Adrenal gland (tissue), 12 donors: ENCODE measurements around the gene IQCE. TPM values are rescaled to one million over a fixed set of nuclear protein-coding genes. Genes with fewer than 3 reads are reported as not detected.
A peak's percentile ranks its signal among the peaks of the same experiment; 100 is the strongest.

Experiments
- DNase-seq, 7 donors: peaks; one replicate each; pipeline ENCODE4 v3.0.0-alpha.2; 2019 to 2020
- H3K27ac ChIP-seq, 5 donors: fragments of 200-600 bp; sonication (generic) in 4 of 5; 1 replicate in 3 of 5; 2 replicates in 2 of 5; pipeline versions ENCODE4 v1.5.1 to v1.8.0; 2016 to 2020; ENCODE audit warnings: mild to moderate bottlenecking in 1 of 5
- H3K27me3 ChIP-seq: fragments of 200-600 bp; 2 replicates; pipeline ENCODE4 v1.8.0; 2021
- H3K36me3 ChIP-seq, 2 donors: fragments of 200-600 bp; replicated peaks in 1 of 2; 1 replicate in 1 of 2; 2 replicates in 1 of 2; pipeline versions ENCODE4 v1.5.1 to v1.8.0; 2018 to 2022
- H3K4me1 ChIP-seq, 2 donors: fragments of 200-600 bp; replicated peaks in 1 of 2; 1 replicate in 1 of 2; 2 replicates in 1 of 2; pipeline versions ENCODE4 v1.5.1 to v1.8.0; 2018 to 2021
- H3K4me3 ChIP-seq, 4 donors: fragments of 200-600 bp; sonication (generic) in 3 of 4; one replicate each; pipeline ENCODE4 v1.5.1; 2016 to 2018
- H3K9me3 ChIP-seq, 3 donors: fragments of 200-600 bp; sonication (generic) in 1 of 3; replicated peaks in 1 of 3; 1 replicate in 2 of 3; 2 replicates in 1 of 3; pipeline versions ENCODE4 v1.5.1 to v1.8.0; 2016 to 2021
- CTCF ChIP-seq, 6 experiments: fragments of 450-650 bp in 4 of 6; fragments of 200-600 bp in 2 of 6; sonication (generic) in 1 of 6; IDR thresholded peaks; 1 replicate in 5 of 6; 2 replicates in 1 of 6; pipeline versions ENCODE4 v1.5.1 to v1.8.0; 2016 to 2021; ENCODE audit warnings: antibody characterized with exemption in 6 of 6, mild to moderate bottlenecking in 2 of 6, moderate library complexity in 1 of 6
- POLR2A ChIP-seq, 2 donors: fragments of 450-650 bp; IDR thresholded peaks; one replicate each; pipeline ENCODE4 v1.6.1; 2017; ENCODE audit warnings: antibody characterized with exemption in 2 of 2, mild to moderate bottlenecking in 2 of 2, moderate library complexity in 1 of 2
- WGBS, 4 donors: extraction: QIAGEN DNeasy Blood & Tissue Kit in 2 of 4; methylation state at CpG; one replicate each; pipeline versions ENCODE4 v1.1.5 to v1.1.7; 2013 to 2017; 5-methylcytosine and 5-hydroxymethylcytosine counted together
- intact Hi-C, 2 donors: fragments of 100-400 bp; cut with DNase I; formaldehyde crosslinking; loops; one replicate each; pipeline versions ENCODE4 v1.14.1 to v1.15.0; 2022 to 2023
- polyA plus RNA-seq, 3 donors: library from polyadenylated mRNA; stranded (reverse); fragments of 200-250 nt in 2 of 3; fragments of 350-450 nt in 1 of 3; fragmentation: Illumina TruSeq in 1 of 3; extraction: RNeasy Lipid Tissue Mini Kit (QIAGEN cat#74804) in 1 of 3; gene quantifications; one replicate each; pipeline ENCODE4 v1.2.3, GENCODE V29; 2013 to 2014
- total RNA-seq, 9 donors: library from RNA; depleted of rRNA in 4 of 9; stranded (reverse); fragments of >200 nt in 4 of 9; fragments of 120-200 nt in 1 of 9; fragmentation: NEBNext Ultra II Directional in 1 of 9; extraction: Animal tissue kit (Norgen Biotek cat#: 25700) in 1 of 9; gene quantifications; one replicate each; pipeline versions ENCODE4 v1.1.0 to v1.2.4, GENCODE V29; 2013 to 2023
- donor health status: healthy with polysubstance abuse.
- donor health status: Bipolar disorder and iron deficiency.
- donor health status: DM: yes; HTN: yes; CAD: no.
- donor health status: DM: no; HTN: no; CAD: no.
- donor health status: DM: no; HTN: no; CAD: no.
- donor health status: DM: yes; HTN: yes; CAD: no.

IQCE gene
- total and polyA plus RNA-seq, 12 donors: 4.6 to 33.2 (median 13.8) TPM

- DNase-seq: peak; percentile 73 to 93 (median 88)
- no peaks in the 10 kb centered on the region for H3K9me3 ChIP-seq
- H3K4me3 ChIP-seq: peak overlapping the region in 3 of 4 donors; percentile 11 to 79 (median 63)
- intact Hi-C loops: no loop called here
- peaks cover 55 to 64% of the 10 kb centered on the region in 2 donors for H3K4me1 ChIP-seq
- peak overlapping the region; percentile 70 to 98 (median 97) for H3K27ac ChIP-seq
- H3K27me3 ChIP-seq: no peaks in the 10 kb centered on the region
- WGBS, 4 donors: 11 to 19% (median 13%) methylated on average over 7 to 22 of the region's 22 CpGs
- no peaks in the 10 kb centered on the region for H3K36me3 ChIP-seq
- TF ChIP-seq POLR2A (IDR thresholded peaks at IDR 0.05): peak; percentile 75 to 97
- TF ChIP-seq CTCF (IDR thresholded peaks at IDR 0.05): no peak
Measured at GRCh38 chr7:2633538-2634266, 74.9 kb downstream of the IQCE start.

GRCh38 chr7:2634267-2635145, 75.7 kb downstream of the IQCE start:
- no peaks in the 10 kb centered on the region for H3K27me3 ChIP-seq
- DNase-seq: peak in 1 of 7 donors; percentile 33
- peaks cover 62 to 72% of the 10 kb centered on the region in 2 donors for H3K4me1 ChIP-seq
- WGBS, 4 donors: 65 to 85% (median 73%) methylated on average over 2 to 22 of the region's 22 CpGs
- H3K4me3 ChIP-seq: peak overlapping the region in 2 of 4 donors; percentile 63 to 79
- intact Hi-C loops: no loop called here
- no peaks in the 10 kb centered on the region for H3K9me3 ChIP-seq
- H3K36me3 ChIP-seq: no peaks in the 10 kb centered on the region
- TF ChIP-seq CTCF (IDR thresholded peaks at IDR 0.05) (no peak), POLR2A (IDR thresholded peaks at IDR 0.05) (no peak)
- peak overlapping the region; percentile 62 to 98 (median 97) for H3K27ac ChIP-seq

- 79 to 89% (median 81%) methylated on average over 8 to 15 of the region's 15 CpGs for WGBS, 4 donors
- intact Hi-C loops: no loop called here
Measured at GRCh38 chr7:2635148-2635668, 76.4 kb downstream of the IQCE start.

More at GRCh38 chr7:2635148-2635668, 76.4 kb downstream of the IQCE start:
- TF ChIP-seq POLR2A (IDR thresholded peaks at IDR 0.05): no peak
- no peak for TF ChIP-seq CTCF (IDR thresholded peaks at IDR 0.05)
- H3K4me1 ChIP-seq: peaks cover 67 to 79% of the 10 kb centered on the region in 2 donors
- peak overlapping the region in 4 of 5 donors; percentile 85 to 98 (median 97) for H3K27ac ChIP-seq
- H3K9me3 ChIP-seq: no peaks in the 10 kb centered on the region
- H3K4me3 ChIP-seq: no peak overlapping the region
- DNase-seq: peak in 1 of 7 donors; percentile 43
- H3K27me3 ChIP-seq: no peaks in the 10 kb centered on the region
- H3K36me3 ChIP-seq: no peaks in the 10 kb centered on the region
